CD4-positive, alpha-beta T cell treated with Interleukin-17A for 1 hour (primary cell): ENCODE results near the gene PHLDB2.

Experiments used
- DNase-seq: peaks from one replicate; pipeline ENCODE4 v3.0.0-alpha.2; 2020

PHLDB2 gene

GRCh38 chr3:111968319-111969054 lies 109.4 kb downstream of the PHLDB2 start:
- DNase-seq = no peak

- no peak for DNase-seq
These were observed 111.3 kb downstream of the PHLDB2 start for GRCh38 chr3:111970376-111970775.

DNA sequence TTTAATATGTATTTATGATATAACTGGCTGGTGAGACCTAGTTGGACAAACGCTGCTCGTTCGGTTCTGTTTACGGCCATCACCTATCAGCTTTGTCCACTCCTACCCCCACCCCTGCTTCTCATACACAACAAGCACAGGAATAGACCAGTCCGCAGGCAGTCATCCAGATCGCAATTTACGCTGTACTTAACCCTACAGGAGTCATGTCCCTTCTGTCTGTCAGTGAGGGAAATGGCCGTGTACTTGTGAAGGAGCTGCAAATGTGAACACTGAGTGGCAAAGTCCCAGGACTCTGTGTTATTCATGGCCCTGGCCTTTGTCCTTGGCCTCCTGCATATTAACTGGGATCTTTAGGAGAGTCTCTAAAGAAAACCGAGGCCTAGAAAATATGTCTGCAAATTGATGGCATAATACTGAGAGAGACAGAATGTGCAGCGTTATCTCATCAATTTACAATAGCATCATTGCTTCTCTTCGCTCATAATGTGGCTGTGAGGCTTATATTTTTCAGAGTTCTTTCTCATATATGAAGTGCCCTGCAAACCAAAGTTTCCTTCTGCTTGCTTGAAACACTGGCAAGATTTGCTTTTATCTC lies 112.6 kb downstream of the PHLDB2 start:
- DNase-seq = no peak

DNA sequence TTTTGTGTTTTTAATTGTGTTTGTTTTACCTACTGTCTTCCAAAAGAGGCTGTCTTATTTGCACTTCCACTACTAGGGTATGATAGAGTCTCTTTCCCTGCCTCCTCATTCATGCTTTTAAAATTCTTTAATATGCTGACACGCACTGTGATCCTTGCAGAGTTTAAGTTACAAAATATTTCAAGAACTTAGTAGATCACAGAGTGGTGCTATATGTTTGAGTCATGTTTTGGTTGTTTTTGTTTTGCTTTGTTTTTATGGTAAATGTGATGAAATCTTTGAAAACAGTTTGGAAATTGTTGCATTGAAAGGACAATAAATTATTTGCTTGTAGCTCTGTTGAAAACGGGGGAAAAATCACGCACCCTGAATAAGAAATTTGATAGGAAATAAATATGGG lies 113.8 kb downstream of the PHLDB2 start:
- no peak for DNase-seq

DNA sequence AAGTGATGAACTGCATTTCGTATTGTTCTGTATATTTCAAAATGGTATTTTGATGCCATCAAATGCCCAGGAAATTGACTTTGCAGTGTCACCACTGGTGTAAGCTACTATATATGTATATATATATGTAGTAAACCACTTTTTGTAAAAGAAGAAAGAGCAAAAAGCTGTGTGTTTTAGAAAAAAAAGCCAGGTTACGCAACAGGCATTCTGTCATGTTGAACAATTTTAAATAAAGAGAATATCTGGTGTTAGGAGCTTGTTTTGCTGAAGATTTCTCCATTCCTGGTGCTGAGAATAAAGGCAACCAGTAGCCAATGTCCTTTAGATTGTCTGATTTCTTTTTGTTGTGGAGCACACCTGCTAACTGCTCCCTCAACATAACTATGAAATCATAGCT lies 116.1 kb downstream of the PHLDB2 start:
- no peak for DNase-seq

DNA sequence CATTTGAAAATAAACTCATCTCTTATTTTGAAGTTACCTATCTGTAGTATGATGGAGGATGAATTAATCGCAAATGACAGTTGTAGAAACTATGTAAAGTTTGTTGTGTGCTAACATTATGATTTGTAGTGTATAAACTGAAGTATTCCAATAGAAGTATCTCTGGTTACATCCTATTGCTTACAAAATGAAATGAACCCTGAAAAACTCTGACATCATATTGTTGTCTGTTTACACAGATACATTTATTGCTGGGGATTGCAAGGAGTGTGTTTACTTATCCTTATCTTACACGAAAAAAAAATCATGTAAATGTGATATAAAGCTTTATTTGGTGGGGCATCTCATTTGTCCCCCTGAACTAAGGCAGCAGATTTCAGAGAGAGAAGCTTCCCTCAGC lies 117.2 kb downstream of the PHLDB2 start:
- no peak for DNase-seq

- peak; percentile 97 for DNase-seq
These were observed 119.7 kb downstream of the PHLDB2 start, which contains the start of gene ABHD10 for GRCh38 chr3:111978583-111979433. Gene ABHD10, plus strand, starts transcription at chr3:111979026. Its CDS starts 36 bp downstream, at chr3:111979062.

DNA sequence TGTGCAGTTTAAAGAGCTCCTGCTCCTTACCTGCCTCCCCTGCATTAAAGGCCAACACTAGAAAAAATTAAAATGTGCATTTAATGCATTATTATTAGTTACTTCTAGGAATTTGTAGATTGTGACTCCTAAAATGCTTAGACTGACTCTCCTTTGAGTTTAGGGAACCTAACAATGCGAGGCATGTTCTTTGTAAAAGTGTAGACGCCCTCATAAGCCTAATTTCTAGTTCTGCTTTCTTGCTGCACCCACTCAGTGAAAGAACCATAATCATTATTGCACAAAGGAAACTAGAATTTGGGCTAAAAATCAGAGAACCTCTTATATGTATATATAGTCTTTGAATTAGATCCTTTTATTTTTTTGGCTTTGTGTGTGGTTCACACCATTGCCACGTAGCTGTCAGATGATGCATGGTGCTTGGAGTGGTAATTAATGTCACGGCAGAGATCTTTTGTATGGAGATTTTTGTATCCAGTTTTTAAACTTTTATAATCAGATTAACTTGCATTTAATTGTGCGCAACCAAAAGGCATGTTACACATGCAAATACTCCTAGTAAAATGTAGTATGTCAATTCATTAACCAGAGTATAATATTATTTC lies 120.5 kb downstream of the PHLDB2 start:
- no peak for DNase-seq

- no peak for DNase-seq
These were observed 121.8 kb downstream of the PHLDB2 start for GRCh38 chr3:111980716-111981456.

DNA sequence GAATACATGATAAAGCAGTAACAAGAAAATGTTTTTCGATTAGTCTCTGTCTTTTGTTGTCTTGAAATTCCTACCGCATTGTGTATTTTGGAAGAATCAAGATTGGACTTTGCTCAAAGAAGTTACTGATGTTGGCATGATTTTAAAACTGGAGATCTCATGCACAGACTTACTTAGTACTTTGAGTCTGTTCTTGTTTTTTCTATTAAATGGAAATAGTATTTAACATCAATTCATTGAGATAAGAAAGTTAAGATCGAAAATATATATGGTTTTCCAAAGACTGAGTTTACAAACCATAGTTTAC lies 122.3 kb downstream of the PHLDB2 start:
- DNase-seq = no peak

DNA sequence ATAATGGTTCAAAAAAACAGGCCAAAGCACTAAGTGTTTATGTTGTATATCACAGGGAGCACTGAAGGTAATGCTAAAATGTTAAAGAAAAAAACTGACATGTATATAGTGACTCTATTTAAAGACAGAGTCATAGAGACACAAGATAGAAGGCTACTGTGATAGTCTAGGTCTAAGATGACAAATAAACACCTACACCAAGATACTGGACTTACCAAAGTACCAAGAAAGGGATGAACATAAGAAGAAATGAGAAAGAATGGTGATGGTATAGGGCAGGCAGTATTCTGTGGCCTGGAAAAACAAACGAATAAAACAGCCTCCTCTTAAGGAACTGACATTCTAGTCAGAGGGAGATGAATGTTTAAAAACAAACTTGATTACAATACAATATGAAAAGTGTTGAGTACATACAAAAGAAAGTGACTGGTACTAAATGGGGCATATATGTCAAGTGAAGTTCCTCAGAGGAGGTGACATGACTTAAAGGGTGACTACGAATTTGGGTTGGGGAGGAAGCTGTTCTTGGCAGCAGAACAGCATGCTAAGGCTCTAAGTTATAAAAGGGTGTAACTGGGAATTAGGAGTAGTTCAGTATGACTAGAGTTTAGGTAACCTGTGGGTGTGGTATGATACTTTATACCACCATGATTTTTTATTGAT lies 125.7 kb downstream of the PHLDB2 start:
- DNase-seq = no peak

GRCh38 chr3:111986800-111987199 lies 127.7 kb downstream of the PHLDB2 start:
- DNase-seq = no peak

- DNase-seq = peak; percentile 61
These were observed 130.1 kb downstream of the PHLDB2 start for GRCh38 chr3:111989061-111989678.

DNA sequence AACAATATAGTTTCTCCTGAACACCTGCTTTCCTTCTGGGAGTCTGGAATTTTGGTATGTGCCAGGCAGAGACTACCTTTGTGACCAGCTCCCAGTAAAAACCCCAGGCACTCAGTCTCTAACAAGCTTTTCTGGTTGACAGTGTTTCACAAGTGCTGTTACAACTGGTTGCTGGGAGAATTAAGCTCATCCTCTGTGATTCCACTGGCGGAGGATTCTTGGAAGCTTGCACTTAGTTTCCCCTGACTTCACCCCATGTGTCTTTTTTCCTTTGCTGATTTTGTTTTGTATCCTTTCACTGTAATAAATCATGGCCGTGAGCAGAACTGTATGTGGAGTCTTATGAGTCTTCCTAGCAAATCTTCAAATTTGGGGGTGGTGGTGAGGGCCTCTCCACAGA lies 134.0 kb downstream of the PHLDB2 start:
- no peak for DNase-seq

GRCh38 chr3:111998636-111999483 lies 139.8 kb downstream of the PHLDB2 start, which contains the start of gene TAGLN3:
Gene TAGLN3, plus strand, starts transcription at chr3:111998922. Its CDS starts 501 bp downstream, at chr3:111999423.
- DNase-seq = no peak

DNA sequence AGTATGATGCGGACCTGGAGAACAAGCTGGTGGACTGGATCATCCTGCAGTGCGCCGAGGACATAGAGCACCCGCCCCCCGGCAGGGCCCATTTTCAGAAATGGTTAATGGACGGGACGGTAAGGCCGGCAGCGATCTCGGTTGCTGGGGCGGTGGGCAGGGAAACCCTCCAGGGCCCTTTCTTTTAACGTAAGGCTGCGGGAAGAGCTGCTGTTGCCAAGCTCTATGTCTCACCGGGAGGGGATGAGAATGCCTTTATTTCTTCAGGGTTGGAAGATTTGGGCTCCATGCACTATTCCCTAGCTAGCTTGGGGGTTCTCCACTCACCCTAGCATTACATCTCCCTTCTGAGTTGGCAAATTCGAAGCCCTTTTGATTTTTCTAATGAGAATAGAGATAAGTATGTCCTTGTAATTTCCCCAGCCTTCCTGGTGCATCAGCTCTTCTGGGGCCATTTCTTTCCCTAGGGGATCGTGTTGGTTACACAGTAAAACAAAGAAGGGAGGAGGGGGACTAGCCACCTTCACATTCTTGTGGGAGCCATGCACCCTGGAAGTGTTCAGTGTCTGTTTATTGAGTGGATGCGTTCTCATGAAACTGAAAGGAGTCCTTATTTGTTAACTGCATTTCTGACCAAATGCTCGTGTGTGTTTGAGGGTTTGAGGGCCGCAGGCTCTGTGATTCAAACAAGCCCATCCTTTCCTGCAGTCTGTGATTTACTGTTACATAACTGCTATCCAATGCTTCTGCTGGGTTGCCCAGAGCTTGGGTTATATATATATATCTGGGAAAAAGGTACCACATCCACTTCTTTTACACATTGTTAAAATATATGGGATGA lies 140.6 kb downstream of the PHLDB2 start:
- no peak for DNase-seq

GRCh38 chr3:112000367-112000771 lies 141.3 kb downstream of the PHLDB2 start:
- DNase-seq = no peak

- DNase-seq = no peak
These were observed 141.9 kb downstream of the PHLDB2 start for GRCh38 chr3:112000966-112001365.

DNA sequence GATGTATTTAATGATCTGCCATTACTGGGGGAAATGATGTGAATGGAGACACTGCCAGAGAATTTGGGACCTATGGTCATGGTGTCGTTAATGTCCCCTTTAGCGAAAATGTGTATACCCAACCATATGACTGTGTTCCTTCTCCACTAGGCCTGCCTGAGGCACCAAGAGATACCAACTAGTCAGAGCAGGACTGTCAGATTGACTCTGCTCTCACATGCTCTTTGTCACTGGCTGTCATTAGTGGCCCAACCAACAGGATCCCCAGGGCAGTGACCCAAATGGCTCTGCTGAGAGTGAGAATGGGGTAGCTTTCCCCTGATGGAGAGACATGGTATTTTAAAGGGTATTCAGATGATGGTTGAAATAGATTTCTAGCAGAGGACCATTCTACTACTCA lies 142.5 kb downstream of the PHLDB2 start:
- no peak for DNase-seq
